HepG2 (cell line): ENCODE data around the gene ZNF771. TPM values are rescaled to one million over a fixed set of nuclear protein-coding genes. Genes with fewer than 3 reads are reported as not detected.

Experiments used
- GTF3A ChIP-seq: sonication (generic); formaldehyde crosslinking; conservative IDR thresholded peaks from 2 replicates; pipeline ENCODE4 v1.4.0; 2020; ENCODE audit warnings: mild to moderate bottlenecking, missing genetic modification reagents
- HDAC6 ChIP-seq: fragments of 200-600 bp; sonication (generic); IDR thresholded peaks from 2 replicates; pipeline ENCODE4 v1.7.0; 2017; ENCODE audit warnings: mild to moderate bottlenecking, antibody characterized with exemption, low read length, low read depth
- KDM3A ChIP-seq: IDR thresholded peaks from 2 replicates; pipeline ENCODE4 v1.6.1; 2018; ENCODE audit warnings: low read depth, missing compliant biosample characterization
- NR0B2 ChIP-seq: sonication (generic); formaldehyde crosslinking; IDR thresholded peaks from 2 replicates; pipeline ENCODE4 v1.4.0; 2020; ENCODE audit warnings: mild to moderate bottlenecking, missing genetic modification reagents
- PBX3 ChIP-seq: sonication (generic); formaldehyde crosslinking; IDR thresholded peaks from 2 replicates; pipeline ENCODE4 v1.8.1; 2023; ENCODE audit warnings: missing genetic modification reagents, inconsistent platforms, borderline replicate concordance
- PRDM15 ChIP-seq: sonication (generic); formaldehyde crosslinking; IDR thresholded peaks from 2 replicates; pipeline ENCODE4 v1.4.0; 2020; ENCODE audit warnings: missing genetic modification reagents
- RNF2 ChIP-seq: fragments of 450-650 bp; conservative IDR thresholded peaks from 2 replicates; pipeline ENCODE4 v1.6.1; 2016; ENCODE audit warnings: low read depth
- TBL1XR1 ChIP-seq: fragments of 150-350 bp; IDR thresholded peaks from 2 replicates; pipeline ENCODE4 v1.6.1; 2014; ENCODE audit warnings: borderline replicate concordance, low read length; ENCODE audit not compliant: partially characterized antibody
- TP53 ChIP-seq: sonication (generic); formaldehyde crosslinking; conservative IDR thresholded peaks from 2 replicates; pipeline ENCODE4 v1.4.0; 2020; ENCODE audit warnings: missing genetic modification reagents
- TSC22D2 ChIP-seq: sonication (generic); formaldehyde crosslinking; IDR thresholded peaks from 2 replicates; pipeline ENCODE4 v1.5.1; 2020; ENCODE audit warnings: missing genetic modification reagents, mild to moderate bottlenecking, borderline replicate concordance
- ZNF280D ChIP-seq: sonication (generic); formaldehyde crosslinking; IDR thresholded peaks from 2 replicates; pipeline ENCODE4 v1.5.1; 2020; ENCODE audit warnings: mild to moderate bottlenecking, missing genetic modification reagents
- ZNF30 ChIP-seq: sonication (generic); formaldehyde crosslinking; IDR thresholded peaks from 2 replicates; pipeline ENCODE4 v1.5.0; 2020; ENCODE audit warnings: mild to moderate bottlenecking, missing genetic modification reagents
- polyA plus RNA-seq, 8 experiments: library from polyadenylated mRNA; depleted of rRNA in 3 of 8; stranded (reverse) in 7 of 8; unstranded in 1 of 8; fragments of >200 nt; fragmentation: Illumina TruSeq in 4 of 8; extraction: Trizol in 4 of 8; gene quantifications; 2 replicates each; pipeline versions ENCODE4 v1.2.1 to v1.2.3, GENCODE V29; 2011 to 2016; ENCODE audit warnings: low read depth in 4 of 8, missing spikeins in 1 of 8, mixed read lengths in 1 of 8; ENCODE audit not compliant: insufficient read depth in 1 of 8
- total RNA-seq, 5 experiments: library from RNA; depleted of rRNA; stranded (reverse); fragments of >200 nt; fragmentation: Illumina TruSeq; extraction: Trizol; gene quantifications; 2 replicates each; pipeline ENCODE4 v1.2.3, GENCODE V29; 2016; ENCODE audit warnings: low read depth in 1 of 5

The ZNF771 gene
- total and polyA plus RNA-seq, 2 of the 13 experiments (the other 11 are each of a cell fraction or from before 2014, with no cell fraction given) = 5.0 to 11.8 TPM

- TF ChIP-seq HDAC6 (no peak), ZNF280D (CRISPR knock-in tag) (no peak), RNF2 (no peak), ZNF30 (CRISPR knock-in tag) (no peak), PBX3 (CRISPR knock-in tag) (no peak), PRDM15 (CRISPR knock-in tag) (no peak; the same call in 1 of the 2 replicates), TBL1XR1 (no peak), GTF3A (CRISPR knock-in tag) (no peak), NR0B2 (CRISPR knock-in tag) (0 out of 2 replicates have a peak, but pooled peaks have one; percentile 46), TSC22D2 (CRISPR knock-in tag) (0 out of 2 replicates have a peak, but pooled peaks have one; percentile 39), TP53 (CRISPR knock-in tag) (peak; percentile 58; the same call in 1 of the 2 replicates), KDM3A (CRISPR knock-in tag) (peak; percentile 28; the same call in 1 of the 2 replicates)
Measured at GRCh38 chr16:30395155-30395991, 12.0 kb upstream of the ZNF771 start, which contains the start of gene ZNF48 (continued).
